Activated T-helper 9 cell treated with anti-CD3 and anti-CD28 coated beads, Interleukin-2, amount 50 U/mL, for 16 hours (primary cell): ENCODE data around the gene FUT3.
"Not testable (repeated sequence)": the region's sequence is repeated elsewhere in the genome, so short reads cannot be mapped to it uniquely, and the experiment has no call there.

Source experiments
- DNase-seq: peaks from one replicate; pipeline ENCODE4 v3.0.0-alpha.2; 2020; ENCODE audit warnings: low read depth

Gene FUT3

DNA sequence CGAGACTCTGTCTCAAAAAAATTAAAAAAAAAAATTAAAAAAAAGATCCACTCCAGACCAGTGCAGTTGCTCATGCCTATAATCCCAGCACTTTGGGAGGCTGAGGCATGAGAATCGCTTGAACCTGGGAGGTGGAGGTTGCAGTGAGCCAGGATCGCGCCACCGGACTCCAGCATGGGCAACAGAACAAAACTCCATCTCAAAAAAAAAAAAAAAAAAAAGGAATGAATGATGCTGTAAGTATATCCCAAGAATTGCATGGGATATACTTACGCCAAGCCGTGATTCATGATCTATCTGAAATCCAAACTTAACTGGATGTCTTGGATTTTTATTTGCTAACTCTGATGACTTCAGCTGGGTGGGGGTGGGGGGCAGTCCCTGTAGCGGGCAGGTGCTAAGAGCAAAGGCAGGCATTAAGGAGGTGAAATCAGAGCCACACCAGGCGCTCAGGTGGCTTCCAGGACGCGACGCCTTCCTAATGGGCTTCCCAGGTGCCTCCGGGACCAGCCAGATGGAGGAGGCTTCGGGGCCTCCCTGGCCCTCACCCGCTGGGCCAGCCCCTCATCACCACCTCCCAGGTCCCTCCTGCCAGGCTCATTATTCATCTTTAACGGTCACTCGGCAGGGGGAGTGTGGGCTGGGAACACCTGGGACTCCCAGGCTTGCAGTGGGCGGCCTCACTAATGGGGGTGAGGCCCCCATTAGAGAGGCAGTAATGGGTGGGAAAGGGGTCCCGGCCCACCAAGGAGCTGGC, 30.5 kb upstream of the FUT3 start:
- no peak for DNase-seq

DNA sequence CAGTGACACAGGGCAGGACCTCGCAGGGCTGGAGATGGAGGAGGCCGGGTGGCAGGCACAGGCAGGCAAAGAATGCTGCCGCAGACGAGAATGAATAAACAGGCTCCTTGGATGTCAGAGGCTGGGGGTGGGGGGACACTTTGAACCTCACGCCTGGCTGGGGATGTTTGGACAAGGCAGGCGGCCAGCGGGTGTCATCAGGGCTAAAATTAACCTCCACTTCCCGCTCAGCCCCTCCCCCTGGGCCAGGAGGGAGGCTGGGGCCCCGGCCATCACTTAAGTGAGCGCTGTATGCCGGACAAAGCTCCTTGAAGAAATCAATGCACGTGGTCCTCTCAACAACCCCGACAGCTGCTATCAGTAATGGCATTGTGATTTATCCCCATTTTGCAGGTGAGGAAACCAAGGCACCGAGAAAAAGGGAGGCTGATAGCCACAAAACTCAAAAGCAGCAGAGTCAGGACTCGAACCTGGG, 29.4 kb upstream of the FUT3 start:
- no peak for DNase-seq

DNA sequence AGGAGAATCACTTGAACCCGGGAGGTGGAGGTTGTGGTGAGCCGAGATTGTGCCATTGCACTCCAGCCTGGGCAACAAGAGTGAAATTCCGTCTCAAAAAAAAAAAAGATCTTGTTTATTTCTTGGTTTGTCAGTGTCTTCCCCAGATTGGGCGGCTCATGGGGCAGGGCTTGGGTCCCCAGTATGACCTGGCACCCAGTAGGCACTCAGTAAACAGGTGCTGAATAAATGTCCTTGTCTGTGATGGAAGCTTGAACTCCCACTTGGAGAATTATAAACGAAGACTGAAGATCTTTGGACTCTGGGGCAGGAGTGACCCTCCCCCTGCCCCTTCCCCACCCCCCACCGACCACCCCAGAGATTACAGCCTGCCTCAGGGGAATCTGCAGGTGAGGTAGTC, 28.9 kb upstream of the FUT3 start:
- no peak for DNase-seq

DNA sequence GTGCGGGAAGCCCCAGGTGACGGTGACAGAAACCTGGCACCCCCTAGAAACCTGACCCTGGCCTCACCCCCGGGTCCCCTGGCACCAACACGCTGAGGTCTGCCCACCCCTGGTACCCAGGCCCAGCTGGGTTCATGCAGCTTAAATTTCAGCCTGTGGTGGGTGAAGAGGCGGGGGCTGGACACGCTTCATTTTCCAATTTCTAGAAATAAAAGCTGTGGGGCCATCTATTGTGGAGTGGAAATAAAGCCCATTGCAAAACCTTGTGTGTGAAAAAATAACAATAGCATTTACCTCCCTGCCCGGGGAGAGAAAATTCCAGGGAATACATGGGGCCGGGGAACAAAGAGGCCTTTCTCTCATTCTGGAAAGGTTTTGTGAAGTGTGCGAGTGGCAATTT, 26.6 kb upstream of the FUT3 start:
- no peak for DNase-seq

DNA sequence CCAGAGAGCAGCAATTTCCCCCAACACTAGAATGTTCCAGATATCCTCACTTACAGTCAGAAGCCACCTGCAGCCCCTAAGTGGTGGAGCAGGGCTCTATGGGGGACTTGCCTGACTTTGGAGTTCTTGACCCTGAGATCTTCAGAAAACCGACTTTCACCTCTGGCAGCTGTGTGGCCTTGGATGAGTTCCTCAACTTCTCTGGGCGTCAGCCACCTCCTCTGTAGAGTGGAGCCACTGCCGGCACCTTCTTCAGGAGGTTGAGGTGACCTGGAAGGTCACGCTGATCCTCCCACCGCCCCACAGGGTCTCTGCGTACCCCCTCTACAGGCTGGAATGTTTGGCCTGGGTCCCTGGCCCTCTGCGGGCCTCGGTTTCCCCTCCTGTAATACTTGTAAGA, 26.2 kb upstream of the FUT3 start:
- DNase-seq: no peak

DNA sequence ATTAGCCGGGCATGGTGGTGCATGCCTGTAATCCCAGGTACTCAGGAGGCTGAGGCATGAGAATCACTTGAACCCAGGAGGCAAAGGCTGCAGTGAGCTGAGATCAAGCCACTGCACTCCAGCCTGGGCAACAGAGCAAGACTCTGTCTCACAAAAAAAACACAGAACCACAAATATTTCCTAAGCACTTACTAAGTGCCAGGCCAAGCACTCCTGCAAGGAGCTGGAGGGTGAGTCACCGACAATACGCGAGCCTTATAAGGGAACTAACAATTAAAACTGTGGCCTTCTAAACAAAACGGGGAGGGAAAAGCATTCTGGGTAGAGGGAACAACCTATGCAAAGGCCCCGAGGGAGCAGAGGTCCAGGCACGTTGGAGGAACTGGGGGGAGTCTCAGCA, 23.2 kb upstream of the FUT3 start:
- not testable (repeated sequence) for DNase-seq

DNA sequence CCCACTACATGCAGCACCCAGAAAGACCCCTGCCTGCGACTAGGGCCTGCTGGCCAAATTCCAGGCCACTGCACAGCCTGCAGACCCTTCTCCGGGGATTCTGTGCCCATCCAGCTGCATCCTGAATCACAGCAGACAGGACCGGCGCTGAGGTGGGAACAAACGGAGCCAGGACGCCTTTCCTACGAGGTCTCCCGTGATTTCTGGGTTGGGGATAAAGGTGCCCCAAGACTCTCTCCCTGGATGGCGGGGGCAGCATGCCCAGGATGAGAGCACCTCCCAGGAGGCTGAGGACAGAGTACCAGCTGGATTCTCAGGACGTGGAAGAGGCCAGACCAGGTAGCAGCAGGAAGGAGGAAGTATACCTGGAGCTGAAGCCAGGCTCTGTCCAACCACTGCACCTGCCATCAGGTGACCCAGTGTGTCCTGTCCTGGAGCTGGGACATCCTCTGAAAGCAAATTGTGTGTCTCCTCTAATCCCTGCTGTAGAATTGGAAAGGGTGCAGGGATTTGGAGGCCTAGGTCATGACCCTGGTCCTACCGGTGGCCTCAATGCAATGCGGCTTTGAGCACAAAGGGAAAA, 22.5 kb upstream of the FUT3 start:
- no peak for DNase-seq

DNA sequence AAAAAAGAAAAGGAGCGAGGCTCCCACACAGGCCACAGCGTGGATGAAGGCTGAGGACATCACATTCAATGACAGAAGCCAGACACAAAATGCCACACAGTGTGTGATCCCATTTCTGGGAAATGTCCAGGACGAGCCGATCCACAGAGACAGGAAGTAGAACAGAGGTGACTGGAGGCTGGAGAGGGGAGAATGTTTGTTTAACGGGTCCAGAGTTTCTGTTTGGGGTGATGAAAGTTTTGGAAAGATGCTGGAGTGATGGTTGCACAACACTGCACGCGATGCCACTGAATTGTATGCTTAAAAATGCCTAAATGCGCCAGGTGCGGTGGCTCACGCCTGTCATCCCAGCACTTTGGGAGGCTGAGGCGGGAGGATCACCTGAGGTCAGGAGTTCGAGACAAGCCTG, 19.7 kb upstream of the FUT3 start:
- DNase-seq: no peak

DNA sequence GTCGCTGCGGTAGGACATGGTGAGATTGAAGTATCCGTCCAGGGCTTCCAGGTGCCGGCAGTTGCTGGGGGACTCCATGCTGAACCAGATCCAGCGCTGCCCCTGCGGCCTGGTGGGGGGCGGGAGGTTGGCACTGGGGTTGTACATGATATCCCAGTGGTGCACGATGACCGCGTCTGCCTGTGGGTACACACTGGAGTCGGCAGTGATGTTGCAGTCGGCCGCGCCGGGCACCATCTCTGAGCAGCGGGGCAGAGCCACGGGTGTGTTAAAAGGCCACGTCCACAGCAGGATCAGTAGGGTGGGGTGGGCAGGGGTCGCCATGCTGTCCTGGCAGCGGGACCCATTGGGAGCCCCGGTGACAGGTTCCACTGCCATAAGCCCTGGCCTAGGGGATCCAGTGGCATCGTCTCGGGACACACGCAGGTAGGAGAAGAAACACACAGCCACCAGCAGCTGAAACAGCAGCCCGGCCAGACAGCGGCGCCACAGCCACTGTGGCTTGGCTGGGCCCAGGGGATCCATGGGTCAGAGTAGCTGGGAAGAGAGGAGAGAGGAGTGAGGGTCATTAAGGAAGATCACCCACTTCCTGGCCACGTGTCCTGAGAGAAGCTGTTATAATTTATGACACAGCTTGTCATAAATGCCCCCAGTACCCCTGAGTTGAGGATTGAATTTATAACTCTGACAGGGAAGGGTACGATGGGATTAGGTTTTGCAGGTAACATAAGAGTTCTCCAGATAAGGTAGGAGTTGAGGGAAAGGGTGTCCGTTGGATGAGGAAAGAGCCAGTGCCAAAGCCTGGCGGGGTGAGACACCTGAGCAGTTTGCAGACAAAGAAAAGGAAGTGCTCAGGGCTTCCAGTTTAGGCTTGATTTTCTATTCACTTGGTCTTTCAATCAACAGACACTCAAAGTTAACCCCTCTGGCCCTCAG, 16.2 kb upstream of the FUT3 start:
- no peak for DNase-seq

DNA sequence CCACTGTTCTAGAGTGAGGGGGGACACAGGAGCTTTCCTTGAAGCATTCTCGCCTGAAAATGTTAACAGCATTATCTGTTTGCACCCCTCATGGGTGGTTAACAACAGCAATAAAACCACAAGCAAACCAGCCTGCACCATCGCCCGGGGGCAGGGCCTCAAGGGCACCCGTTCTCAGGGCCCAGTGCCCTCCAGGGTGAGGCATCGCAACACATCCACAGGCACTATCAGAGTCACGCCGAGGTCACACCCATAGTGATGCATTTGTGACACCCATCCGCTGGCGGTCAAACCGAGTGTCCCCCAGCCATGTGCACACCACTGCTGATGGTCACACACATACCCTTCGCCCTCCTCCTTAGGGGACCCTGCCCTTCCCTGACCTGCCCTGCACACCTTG, 14.5 kb upstream of the FUT3 start:
- no peak for DNase-seq

DNA sequence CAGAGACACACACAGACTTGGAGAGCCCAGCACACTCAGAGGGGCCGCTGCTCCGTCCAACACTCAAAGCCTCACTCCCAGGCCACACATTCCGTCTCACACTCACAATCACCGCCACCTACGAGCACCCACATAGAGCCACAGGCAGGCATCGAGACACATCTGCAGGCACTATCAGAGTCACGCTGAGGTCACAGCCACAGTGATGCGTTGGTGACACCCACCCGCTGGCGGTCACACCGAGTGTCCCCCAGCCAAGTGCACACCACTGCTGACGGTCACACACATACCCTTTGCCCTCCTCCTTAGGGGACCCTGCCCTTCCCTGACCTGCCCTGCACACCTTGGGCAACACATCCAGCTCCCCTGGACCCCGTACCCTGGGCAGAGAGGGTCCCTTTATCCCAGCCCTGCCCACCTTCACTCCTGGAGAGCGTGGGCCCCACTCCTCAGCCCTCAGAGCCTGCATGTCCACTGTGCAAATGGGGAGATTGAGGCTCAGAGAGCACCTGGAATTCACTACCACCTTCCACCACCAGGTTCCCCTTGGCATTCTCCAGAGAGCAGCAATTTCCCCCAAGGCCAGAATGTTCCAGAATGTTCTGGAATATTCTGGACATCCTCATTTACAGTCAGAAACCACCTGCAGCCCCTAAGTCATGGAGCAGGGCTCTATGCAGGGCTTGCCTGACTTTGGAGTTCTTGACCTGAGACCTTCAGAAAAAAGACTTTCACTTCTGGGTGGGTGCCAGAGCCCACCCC, 13.7 kb upstream of the FUT3 start:
- no peak for DNase-seq

DNA sequence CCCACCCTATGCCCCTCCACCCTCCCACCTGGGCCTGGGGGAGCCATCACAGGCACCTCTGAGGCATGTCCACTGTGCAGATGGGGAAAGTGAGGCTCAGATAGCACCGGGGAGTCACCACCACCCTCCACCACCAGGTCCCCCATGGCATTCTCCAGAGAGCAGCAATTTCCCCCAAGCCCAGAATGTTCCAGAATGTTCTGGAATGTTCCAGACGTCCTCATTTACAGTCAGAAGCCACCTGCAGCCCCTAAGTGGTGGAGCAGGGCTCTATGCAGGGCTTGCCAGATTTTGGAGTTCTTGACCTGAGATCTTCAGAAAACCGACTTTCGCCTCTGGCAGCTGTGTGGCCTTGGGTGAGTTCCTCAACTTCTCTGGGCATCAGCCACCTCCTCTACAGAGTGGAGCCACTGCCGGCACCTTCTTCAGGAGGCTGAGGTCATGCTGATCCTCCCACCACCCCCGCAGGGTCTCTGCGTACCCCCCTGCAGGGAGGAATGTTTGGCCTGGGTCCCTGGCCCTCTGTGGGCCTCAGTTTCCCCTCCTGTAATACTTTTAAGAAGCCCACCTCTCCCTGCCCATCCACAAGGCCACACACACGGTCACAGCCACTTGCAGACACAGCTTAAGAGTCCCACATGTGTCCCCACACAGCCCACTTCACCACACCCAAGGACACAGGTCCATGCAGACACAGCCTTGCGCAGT, 12.9 kb upstream of the FUT3 start:
- no peak for DNase-seq

DNA sequence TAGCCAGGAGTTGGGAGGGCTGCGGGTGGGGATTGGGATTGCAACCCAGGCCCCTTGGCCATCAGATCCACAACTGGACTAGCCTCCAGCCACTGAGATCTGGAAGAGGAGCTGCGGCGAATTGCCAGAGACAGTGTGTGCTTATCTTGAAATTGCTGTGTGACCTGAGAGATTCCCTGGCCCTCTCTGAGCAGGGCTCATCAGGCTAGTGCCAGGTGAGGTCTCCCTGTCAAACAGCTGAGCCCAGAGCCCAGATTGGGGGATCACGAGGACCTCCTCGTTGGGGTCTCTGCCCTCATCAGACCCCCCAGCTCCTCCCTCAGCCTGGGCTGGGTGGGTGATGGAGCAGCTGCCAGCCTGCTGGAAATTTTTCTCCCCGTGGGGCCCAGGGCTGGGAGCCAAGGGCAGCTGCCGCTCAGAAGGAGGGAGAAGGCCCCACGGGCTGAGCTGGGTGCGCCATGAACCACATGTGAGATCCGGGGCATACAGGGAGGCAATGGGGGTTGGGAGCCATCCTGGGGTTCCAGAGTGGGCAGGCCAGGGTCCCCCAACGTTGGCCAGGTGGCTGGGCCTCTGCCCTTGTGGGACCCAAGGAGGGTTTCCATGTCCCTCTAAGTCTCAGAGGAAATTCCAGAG, 11.9 kb upstream of the FUT3 start:
- DNase-seq: no peak

DNA sequence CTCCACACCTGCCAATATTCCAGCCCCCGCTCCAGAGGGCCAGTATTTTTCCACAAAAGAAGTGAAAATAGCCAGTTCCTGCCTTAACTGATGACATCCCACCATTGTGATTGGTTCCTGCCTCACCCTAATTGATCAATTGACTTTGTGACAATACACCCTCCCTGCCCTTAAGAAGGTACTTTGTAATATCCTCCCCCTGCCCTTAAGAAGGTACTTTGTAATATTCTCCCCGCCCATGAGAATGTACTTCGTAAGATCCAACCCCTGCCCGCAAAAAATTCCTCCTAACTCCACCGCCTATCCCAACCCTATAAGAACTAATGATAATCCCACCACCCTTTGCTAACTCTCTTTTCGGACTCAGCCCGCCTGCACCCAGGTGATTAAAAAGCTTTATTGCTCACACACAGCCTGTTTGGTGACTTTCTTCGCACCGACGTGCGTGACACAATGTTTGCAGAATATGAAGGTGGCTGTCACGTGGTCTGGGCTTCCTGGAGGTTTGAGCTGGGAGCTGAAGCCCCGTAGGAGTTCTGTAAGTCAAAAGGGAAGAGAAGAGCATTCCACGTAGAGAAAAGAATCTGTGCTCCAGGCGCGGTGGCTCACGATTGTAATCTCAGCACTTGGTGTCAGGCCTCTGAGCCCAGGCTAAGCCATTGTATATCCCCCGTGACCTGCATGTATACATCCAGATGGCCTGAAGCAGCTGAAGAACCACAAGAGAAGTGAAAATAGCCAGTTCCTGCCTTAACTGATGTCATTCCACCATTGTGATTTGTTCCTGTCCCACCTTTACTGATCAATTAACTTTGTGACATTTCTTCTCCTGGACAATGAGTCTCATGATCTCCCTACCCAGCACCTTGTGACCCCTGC, 6.2 kb upstream of the FUT3 start:
- DNase-seq: no peak

DNA sequence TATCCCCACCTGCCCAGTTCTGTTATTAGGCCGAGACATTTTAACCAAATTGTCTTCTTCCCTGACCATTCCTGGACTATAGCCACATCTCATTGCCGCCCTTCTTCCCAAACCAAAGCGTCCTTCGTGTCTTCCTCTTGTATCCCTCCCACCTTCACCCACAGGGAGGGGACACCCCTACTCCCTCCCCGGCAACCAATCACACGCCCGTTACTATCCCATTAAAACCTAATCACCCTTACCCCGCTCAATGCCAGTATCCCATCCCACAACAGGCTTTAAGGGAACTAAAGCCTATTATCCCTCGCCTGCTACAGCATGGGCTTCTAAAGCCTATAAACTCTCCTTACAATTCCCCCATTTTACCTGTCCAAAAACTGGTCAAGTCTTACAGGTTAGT, 3.9 kb upstream of the FUT3 start:
- not testable (repeated sequence) for DNase-seq

DNA sequence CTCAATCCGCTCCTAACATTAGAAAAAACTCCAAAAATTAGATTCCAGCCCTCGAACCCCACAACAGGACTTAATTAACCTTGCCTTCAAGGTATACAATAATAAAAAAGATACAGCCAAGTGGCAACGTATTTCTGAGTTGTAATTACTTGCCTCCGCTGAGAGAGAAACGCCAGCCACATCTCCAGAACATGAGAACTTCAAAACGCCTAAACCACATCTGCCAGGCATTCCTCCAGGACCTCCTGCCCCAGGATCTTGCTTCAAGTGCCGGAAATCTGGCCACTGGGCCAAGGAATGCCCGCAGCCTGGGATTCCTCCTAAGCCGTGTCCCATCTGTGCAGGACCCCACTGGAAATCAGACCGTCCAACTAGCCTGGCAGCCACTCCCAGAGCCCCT, 2.9 kb upstream of the FUT3 start:
- DNase-seq: not testable (repeated sequence)

DNA sequence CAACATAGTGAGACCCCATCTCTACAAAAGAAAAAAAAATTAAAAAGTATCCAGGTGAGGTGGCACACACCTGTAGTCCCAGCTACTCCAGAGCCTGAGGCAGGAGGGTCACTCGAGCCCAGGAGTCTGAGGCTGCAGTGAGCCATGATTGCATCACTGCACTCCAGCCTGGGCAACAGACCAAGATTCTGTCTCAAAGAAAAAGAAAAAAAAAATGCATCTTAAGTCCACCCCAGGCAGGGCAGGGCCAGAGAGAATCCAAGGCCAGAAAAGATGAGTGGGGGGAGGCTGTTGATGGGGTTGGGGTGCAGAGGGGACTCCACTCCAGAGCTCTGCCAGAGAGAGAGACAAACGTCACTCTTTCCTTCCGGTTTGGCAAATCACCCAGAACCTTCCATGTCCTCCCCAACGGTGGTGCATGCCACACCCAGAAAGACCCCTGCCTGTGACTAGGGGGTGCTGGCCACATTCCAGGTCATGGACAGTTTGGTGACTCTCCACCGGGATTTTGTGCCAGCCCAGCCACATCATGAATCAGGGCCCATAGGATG, 431 bp downstream of the FUT3 start:
- DNase-seq: no peak

DNA sequence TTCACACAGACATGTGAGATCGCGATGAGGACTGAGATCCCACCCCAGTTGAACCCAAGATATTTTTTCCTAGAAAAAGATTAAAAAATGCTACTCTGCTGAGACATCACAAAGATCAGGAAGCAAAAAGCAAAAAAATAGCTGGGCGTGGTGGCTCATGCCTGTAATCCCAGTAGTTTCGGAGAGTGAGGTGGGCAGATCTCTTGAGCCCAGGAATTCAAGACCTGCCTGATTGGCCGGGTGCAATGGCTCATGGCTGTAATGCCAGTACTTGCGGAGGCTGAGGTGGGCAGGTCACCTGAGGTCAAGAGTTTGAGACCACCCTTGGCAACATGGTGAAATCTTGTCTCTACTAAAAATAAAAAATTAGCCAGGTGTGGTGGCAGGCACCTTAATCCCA, 1.1 kb downstream of the FUT3 start:
- no peak for DNase-seq

DNA sequence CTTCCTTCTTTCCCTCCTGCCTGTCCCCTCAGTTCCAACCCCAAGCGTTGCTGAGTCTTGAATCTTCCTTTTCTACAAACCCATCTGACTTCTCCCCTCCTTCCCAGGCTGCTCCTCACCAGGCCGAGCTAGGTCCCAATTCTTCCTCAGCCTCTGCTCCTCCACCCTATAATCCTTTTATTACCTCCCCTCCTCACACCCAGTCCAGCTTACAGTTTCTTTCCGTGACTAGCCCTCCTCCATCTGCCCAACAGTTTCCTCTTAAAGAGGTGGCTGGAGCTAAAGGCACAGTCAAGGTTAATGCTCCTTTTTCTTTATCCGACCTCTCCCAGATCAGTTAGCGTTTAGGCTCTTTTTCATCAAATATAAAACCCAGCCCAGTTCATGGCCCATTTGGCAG, 2.6 kb downstream of the FUT3 start:
- not testable (repeated sequence) for DNase-seq

DNA sequence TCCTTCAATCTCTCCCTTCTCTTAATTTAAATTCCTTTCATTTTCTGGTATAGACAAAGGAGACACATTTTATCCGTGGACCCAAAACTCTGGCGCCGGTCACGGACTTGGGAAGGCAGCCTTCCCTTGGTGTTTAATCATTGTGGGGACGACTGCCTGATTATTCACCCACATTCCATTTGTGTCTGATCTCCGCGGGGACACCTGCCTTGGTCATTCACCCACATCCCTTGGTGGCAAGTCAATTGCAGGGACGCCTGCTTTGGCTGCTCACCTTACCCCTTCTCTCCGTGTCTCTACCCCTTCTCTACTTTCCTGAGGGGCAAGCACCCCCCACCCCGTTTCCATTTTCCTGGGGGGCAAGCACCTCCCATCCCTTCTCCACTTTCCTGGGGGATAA, 3.4 kb downstream of the FUT3 start:
- DNase-seq: not testable (repeated sequence)
